Measurements from ENCODE around the gene HTR1D.

- TF ChIP-seq ZNF274 (IDR thresholded peaks at IDR 0.05; ENCODE audit: low read depth, low read length) (no peak), SUZ12 (IDR thresholded peaks at IDR 0.05; ENCODE audit: extremely low read depth, insufficient read depth, insufficient read length) (no peak)
These were observed 46.1 kb upstream of the HTR1D start for GRCh38 chr1:23263380-23263887.

Measured in NT2/D1 (cell line).